Endothelial cell of umbilical vein (primary cell): Measurements from ENCODE around the gene CHRNA5. TPM values are rescaled to one million over a fixed set of nuclear protein-coding genes. Genes with fewer than 3 reads are reported as not detected.

ENCODE experiments used
- BruUV-seq: library from RNA; stranded (reverse); fragments of 400-500 nt; replicated peaks from 2 replicates; lab custom pipeline; 2021; lab: Mats Ljungman, UMichigan
- CTCF ChIA-PET: fragments of 300-600, 350-600 bp; sonication (Branson Sonifier 250); formaldehyde crosslinking; loops from one replicate; lab custom pipeline; 2021; ENCODE audit warnings: antibody characterized with exemption, inconsistent platforms; lab: Charles Lee
- POLR2A ChIA-PET: fragments of 300-600, 350-600 bp; sonication (Branson Sonifier 250); formaldehyde crosslinking; loops from one replicate; lab custom pipeline; 2021; ENCODE audit warnings: antibody characterized with exemption, inconsistent platforms; lab: Charles Lee
- DNase-seq: peaks from one replicate; pipeline ENCODE4 v3.0.0-alpha.2; 2011; ENCODE audit warnings: low read depth, low spot score
- FAIRE-seq: peaks from 2 replicates; lab custom pipeline; 2011; peaks lifted over from hg19 to GRCh38; lab: Jason Lieb, UNC
- H2AFZ ChIP-seq: 2 replicates; pipeline ENCODE4 v1.6.0; 2012; ENCODE audit warnings: low read depth, low read length, control low read depth, inconsistent platforms
- H3K27ac ChIP-seq: 2 replicates; pipeline ENCODE4 v1.5.1; 2011; ENCODE audit warnings: low read depth, mild to moderate bottlenecking, control low read depth, low read length, moderate library complexity; ENCODE audit not compliant: insufficient read depth
- H3K27me3 ChIP-seq, 2 experiments: 2 replicates each; pipeline versions ENCODE4 v1.6.0 to v1.6.1; 2011; ENCODE audit warnings: low read length in 2 of 2, mixed read lengths in 1 of 2; ENCODE audit not compliant: control insufficient read depth in 2 of 2, insufficient read depth in 2 of 2
- H3K36me3 ChIP-seq, 2 experiments: 2 replicates in 1 of 2; 3 replicates in 1 of 2; pipeline ENCODE4 v1.5.1; 2011; ENCODE audit warnings: low read length in 2 of 2, mild to moderate bottlenecking in 1 of 2, moderate library complexity in 1 of 2; ENCODE audit not compliant: control insufficient read depth in 2 of 2, insufficient read depth in 2 of 2; ENCODE audit errors: extremely low read depth in 1 of 2
- H3K4me1 ChIP-seq: 3 replicates; pipeline ENCODE4 v1.5.1; 2011; ENCODE audit warnings: mild to moderate bottlenecking, low read length; ENCODE audit not compliant: control insufficient read depth, insufficient read depth; ENCODE audit errors: extremely low read depth
- H3K4me2 ChIP-seq: 2 replicates; pipeline ENCODE4 v1.6.1; 2011; ENCODE audit warnings: low read length, control low read depth, mixed read lengths; ENCODE audit not compliant: insufficient read depth
- H3K4me3 ChIP-seq, 3 experiments: fragments of 200-600 bp in 1 of 3; sonication (generic), shearing (Covaris generic) in 1 of 3; replicated peaks in 1 of 3; 2 replicates each; pipeline ENCODE4 v1.5.1; 2011 to 2016; ENCODE audit warnings: control low read depth in 3 of 3, low read length in 3 of 3, mild to moderate bottlenecking in 2 of 3, inconsistent platforms in 1 of 3, low read depth in 1 of 3, moderate library complexity in 1 of 3; ENCODE audit not compliant: insufficient read depth in 1 of 3
- H3K79me2 ChIP-seq: 2 replicates; pipeline ENCODE4 v1.6.0; 2012; ENCODE audit warnings: low read length, inconsistent platforms; ENCODE audit not compliant: control insufficient read depth, insufficient read depth
- H3K9ac ChIP-seq: replicated peaks from 2 replicates; pipeline ENCODE3; 2011; ENCODE audit warnings: low read length, control low read depth; ENCODE audit not compliant: insufficient read depth; ENCODE audit errors: extremely low read depth
- H3K9me1 ChIP-seq: replicated peaks from 3 replicates; pipeline ENCODE4 v1.6.0; 2011; ENCODE audit warnings: mild to moderate bottlenecking, low read length; ENCODE audit not compliant: control insufficient read depth, insufficient read depth; ENCODE audit errors: extremely low read depth
- H3K9me3 ChIP-seq: replicated peaks from 2 replicates; pipeline ENCODE4 v1.5.1; 2012; ENCODE audit warnings: low read length, inconsistent platforms; ENCODE audit not compliant: control insufficient read depth, insufficient read depth
- H4K20me1 ChIP-seq: replicated peaks from 2 replicates; pipeline ENCODE3; 2011; ENCODE audit warnings: mild to moderate bottlenecking, low read length; ENCODE audit not compliant: control insufficient read depth, insufficient read depth; ENCODE audit errors: extremely low read depth
- CTCF ChIP-seq, 2 donors: IDR thresholded peaks; 1 replicate in 1 of 2; 2 replicates in 1 of 2; pipeline ENCODE4 v1.5.1; 2011; ENCODE audit warnings: low read length in 2 of 2, mild to moderate bottlenecking in 2 of 2, moderate library complexity in 2 of 2, control low read depth in 1 of 2, inconsistent platforms in 1 of 2, low read depth in 1 of 2; ENCODE audit not compliant: insufficient read depth in 1 of 2; ENCODE audit errors: extremely low read depth in 1 of 2
- GATA2 ChIP-seq: IDR thresholded peaks from 2 replicates; pipeline ENCODE4 v1.7.0; 2011; ENCODE audit warnings: low read depth, mild to moderate bottlenecking, moderate library complexity, mixed read lengths, low read length; ENCODE audit not compliant: insufficient read length, insufficient read depth
- dilution Hi-C: fragments of 300-500 bp; cut with MboI; formaldehyde crosslinking; loops from one replicate; pipeline ENCODE4 v1.15.0; 2019; ENCODE audit warnings: low sequenced_read_pairs; ENCODE audit not compliant: extremely low pct_ligation_motif_present
- intact Hi-C: fragments of 100-400 bp; cut with micrococcal nuclease; formaldehyde crosslinking; loops from one replicate; pipeline ENCODE4 v1.10.0; 2022
- polyA plus RNA-seq, 4 experiments: library from polyadenylated mRNA; depleted of rRNA in 3 of 4; stranded (reverse) in 3 of 4; unstranded in 1 of 4; fragments of >200 nt; gene quantifications; 2 replicates each; pipeline versions ENCODE4 v1.2.1 to v1.2.3, GENCODE V29; 2011 to 2012; ENCODE audit warnings: missing spikeins in 1 of 4
- total RNA-seq: library from RNA; stranded (reverse); gene quantifications from 2 replicates; pipeline ENCODE4 v1.2.3, GENCODE V29; 2021

Gene CHRNA5
- total and polyA plus RNA-seq, 2 donors (not counting 3 experiments of a cell fraction or from before 2014, with no cell fraction given), result 6.4 to 12.7 TPM

GRCh38 chr15:78618490-78618934 lies 53.2 kb downstream of the CHRNA5 start:
- no TSS peak for BruUV-seq

More at GRCh38 chr15:78618490-78618934, 53.2 kb downstream of the CHRNA5 start:
- FAIRE-seq (peak; percentile 99), DNase-seq (peak; percentile 73)
- H3K4me3 ChIP-seq, result no peak overlapping the region
- H3K36me3 ChIP-seq, result no peaks in the 10 kb centered on the region
- H3K9me1 ChIP-seq, result no peaks in the 10 kb centered on the region
- ChIA-PET CTCF (interaction anchor here (1.2 to 4.0 kb wide), 3 partner anchors 91 to 133 kb away, joined by 5 to 23 read pairs (median 19); no protein-coding TSS in a partner anchor), POLR2A (no interaction called here)
- dilution Hi-C loops (no loop called here), intact Hi-C loops (loop anchor here (1.0 to 5.0 kb wide), 3 partner anchors 91 to 311 kb away; no protein-coding TSS in a partner anchor)
- no peak overlapping the region for H3K27ac ChIP-seq
- TF ChIP-seq GATA2 (no peak), CTCF (IDR thresholded peaks at IDR 0.05; ENCODE audit: extremely low read depth in 1 of 2, insufficient read depth in 1 of 2, low read depth in 1 of 2, low read length in 2 of 2) (peak; percentile 73 to 76)
- H3K9me3 ChIP-seq, result no peaks in the 10 kb centered on the region
- H2AFZ ChIP-seq, result no peak overlapping the region
- H3K79me2 ChIP-seq, result no peaks in the 10 kb centered on the region
- no peak overlapping the region for H3K4me2 ChIP-seq
- H4K20me1 ChIP-seq, result no peaks in the 10 kb centered on the region
- H3K9ac ChIP-seq, result no peak overlapping the region
- peaks cover 30 to 49% of the 10 kb centered on the region in 2 experiments for H3K27me3 ChIP-seq
- H3K4me1 ChIP-seq, result no peaks in the 10 kb centered on the region
